ENCODE measurements around the gene BCKDK.

DNA sequence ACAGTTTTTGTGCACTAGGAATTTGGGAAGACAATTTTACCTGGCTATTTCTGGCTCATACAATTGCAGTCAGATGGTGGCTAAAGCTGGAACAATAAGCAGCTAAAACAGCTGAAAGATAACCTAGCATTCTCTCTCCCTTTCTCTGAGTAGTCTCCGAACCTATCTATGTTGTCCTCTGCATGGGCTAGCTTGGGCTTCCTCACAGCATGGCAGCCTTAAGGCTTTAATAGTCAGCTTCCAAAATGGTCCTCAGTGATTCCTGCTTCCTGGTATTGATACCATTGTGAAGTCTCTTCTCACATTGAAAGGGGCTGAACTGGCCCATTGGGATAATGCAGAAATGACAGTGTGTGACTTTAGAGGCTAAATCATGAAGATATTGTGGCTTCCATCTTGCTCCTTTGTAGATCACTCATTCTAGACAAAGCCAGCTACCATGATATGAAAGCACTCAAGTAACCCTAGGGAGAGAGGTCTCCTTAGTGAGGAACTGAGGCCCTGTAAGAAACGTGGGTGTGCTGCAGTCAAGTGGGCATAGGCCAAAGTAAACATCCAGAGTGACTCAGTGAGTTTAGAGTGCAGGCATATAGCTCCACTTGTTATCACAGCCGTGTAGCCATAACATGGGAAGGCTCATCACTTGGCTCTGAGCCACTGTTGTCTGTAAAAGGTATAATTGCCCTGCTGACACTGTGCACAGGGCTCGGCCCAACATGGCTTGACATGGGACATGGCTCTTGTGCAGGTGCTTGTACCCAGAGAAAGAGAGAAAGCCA is 8.1 kb upstream of the BCKDK start:
- TF ChIP-seq, protein P1, sequence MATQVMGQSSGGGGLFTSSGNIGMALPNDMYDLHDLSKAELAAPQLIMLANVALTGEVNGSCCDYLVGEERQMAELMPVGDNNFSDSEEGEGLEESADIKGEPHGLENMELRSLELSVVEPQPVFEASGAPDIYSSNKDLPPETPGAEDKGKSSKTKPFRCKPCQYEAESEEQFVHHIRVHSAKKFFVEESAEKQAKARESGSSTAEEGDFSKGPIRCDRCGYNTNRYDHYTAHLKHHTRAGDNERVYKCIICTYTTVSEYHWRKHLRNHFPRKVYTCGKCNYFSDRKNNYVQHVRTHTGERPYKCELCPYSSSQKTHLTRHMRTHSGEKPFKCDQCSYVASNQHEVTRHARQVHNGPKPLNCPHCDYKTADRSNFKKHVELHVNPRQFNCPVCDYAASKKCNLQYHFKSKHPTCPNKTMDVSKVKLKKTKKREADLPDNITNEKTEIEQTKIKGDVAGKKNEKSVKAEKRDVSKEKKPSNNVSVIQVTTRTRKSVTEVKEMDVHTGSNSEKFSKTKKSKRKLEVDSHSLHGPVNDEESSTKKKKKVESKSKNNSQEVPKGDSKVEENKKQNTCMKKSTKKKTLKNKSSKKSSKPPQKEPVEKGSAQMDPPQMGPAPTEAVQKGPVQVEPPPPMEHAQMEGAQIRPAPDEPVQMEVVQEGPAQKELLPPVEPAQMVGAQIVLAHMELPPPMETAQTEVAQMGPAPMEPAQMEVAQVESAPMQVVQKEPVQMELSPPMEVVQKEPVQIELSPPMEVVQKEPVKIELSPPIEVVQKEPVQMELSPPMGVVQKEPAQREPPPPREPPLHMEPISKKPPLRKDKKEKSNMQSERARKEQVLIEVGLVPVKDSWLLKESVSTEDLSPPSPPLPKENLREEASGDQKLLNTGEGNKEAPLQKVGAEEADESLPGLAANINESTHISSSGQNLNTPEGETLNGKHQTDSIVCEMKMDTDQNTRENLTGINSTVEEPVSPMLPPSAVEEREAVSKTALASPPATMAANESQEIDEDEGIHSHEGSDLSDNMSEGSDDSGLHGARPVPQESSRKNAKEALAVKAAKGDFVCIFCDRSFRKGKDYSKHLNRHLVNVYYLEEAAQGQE (IDR thresholded peaks at IDR 0.05; ENCODE audit: insufficient read depth in 1 of 2, low read depth in 2 of 2, low read length in 1 of 2), result no peak
- TF ChIP-seq, protein P2, sequence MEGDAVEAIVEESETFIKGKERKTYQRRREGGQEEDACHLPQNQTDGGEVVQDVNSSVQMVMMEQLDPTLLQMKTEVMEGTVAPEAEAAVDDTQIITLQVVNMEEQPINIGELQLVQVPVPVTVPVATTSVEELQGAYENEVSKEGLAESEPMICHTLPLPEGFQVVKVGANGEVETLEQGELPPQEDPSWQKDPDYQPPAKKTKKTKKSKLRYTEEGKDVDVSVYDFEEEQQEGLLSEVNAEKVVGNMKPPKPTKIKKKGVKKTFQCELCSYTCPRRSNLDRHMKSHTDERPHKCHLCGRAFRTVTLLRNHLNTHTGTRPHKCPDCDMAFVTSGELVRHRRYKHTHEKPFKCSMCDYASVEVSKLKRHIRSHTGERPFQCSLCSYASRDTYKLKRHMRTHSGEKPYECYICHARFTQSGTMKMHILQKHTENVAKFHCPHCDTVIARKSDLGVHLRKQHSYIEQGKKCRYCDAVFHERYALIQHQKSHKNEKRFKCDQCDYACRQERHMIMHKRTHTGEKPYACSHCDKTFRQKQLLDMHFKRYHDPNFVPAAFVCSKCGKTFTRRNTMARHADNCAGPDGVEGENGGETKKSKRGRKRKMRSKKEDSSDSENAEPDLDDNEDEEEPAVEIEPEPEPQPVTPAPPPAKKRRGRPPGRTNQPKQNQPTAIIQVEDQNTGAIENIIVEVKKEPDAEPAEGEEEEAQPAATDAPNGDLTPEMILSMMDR (IDR thresholded peaks at IDR 0.05), result no peak
- TF ChIP-seq POLR2AphosphoS5 (IDR thresholded peaks at IDR 0.05; ENCODE audit: low read depth, low read length) (no peak), TCF7L2 (IDR thresholded peaks at IDR 0.05; ENCODE audit: low read depth, low read length) (no peak), SIN3A (IDR thresholded peaks at IDR 0.05; ENCODE audit: borderline replicate concordance, insufficient read depth, low read depth, low read length) (no peak)
